ENCODE data around the gene TRAF3IP3.

GRCh38 chr1:209755256-209755655, 597 bp upstream of the TRAF3IP3 start:
- TF ChIP-seq CTCF (conservative IDR thresholded peaks at IDR 0.05 in 1 of 2, IDR thresholded peaks at IDR 0.05 in 1 of 2; ENCODE audit: low read depth in 1 of 2, low read length in 2 of 2): no peak
- no peak for TF ChIP-seq EZH2 (IDR thresholded peaks at IDR 0.05; ENCODE audit: low read length, missing control alignments)

Data from fibroblast of lung (primary cell).